HEK293 (cell line): ENCODE data around the gene BEST1.
"Not testable (repeated sequence)": the region's sequence is repeated elsewhere in the genome, so short reads cannot be mapped to it uniquely, and the experiment has no call there.

ENCODE experiments used
- CTCF ChIA-PET: fragments of 350-600 bp; formaldehyde crosslinking; extraction: SDS; loops from one replicate; lab custom pipeline; 2021; ENCODE audit warnings: antibody characterized with exemption; lab: Yijun Ruan, JAX
- POLR2A ChIA-PET: fragments of 300-600 bp; formaldehyde crosslinking; extraction: SDS; loops from one replicate; lab custom pipeline; 2020; ENCODE audit warnings: antibody characterized with exemption, inconsistent platforms; lab: Yijun Ruan, JAX
- H3K27ac ChIP-seq: fragments of 200-500 bp; sonication (Bioruptor generic); 2 replicates; pipeline ENCODE4 v1.5.1; 2014; ENCODE audit warnings: low read depth, low read length, control low read depth, inconsistent platforms; ENCODE audit errors: extremely low read depth
- H3K36me3 ChIP-seq, 2 experiments: fragments of 200-500 bp in 1 of 2; sonication (Bioruptor generic) in 1 of 2; 1 replicate in 1 of 2; 2 replicates in 1 of 2; pipeline ENCODE4 v1.5.1; 2014 to 2017; ENCODE audit warnings: inconsistent platforms in 2 of 2, low read length in 2 of 2; ENCODE audit not compliant: control insufficient read depth in 2 of 2, insufficient read depth in 1 of 2
- H3K4me1 ChIP-seq: fragments of 200-500 bp; sonication (Bioruptor generic); 2 replicates; pipeline ENCODE4 v1.5.1; 2014; ENCODE audit warnings: mild to moderate bottlenecking, low read length, inconsistent platforms; ENCODE audit not compliant: control insufficient read depth, insufficient read depth
- H3K4me3 ChIP-seq: 2 replicates; pipeline ENCODE4 v1.5.1; 2011; ENCODE audit warnings: low read depth, mild to moderate bottlenecking, control low read depth, low read length, moderate library complexity
- H3K9me3 ChIP-seq: fragments of 200-500 bp; sonication (Bioruptor generic); 2 replicates; pipeline ENCODE4 v1.5.1; 2014; ENCODE audit warnings: low read depth, low read length, inconsistent platforms; ENCODE audit not compliant: control insufficient read depth, insufficient read depth
- ATF2 ChIP-seq: fragments of 450-650 bp; formaldehyde crosslinking; IDR thresholded peaks from 2 replicates; pipeline ENCODE4 v1.5.1; 2016; ENCODE audit warnings: missing biosample characterization, missing genetic modification characterization, low read depth
- KLF7 ChIP-seq: fragments of 450-650 bp; formaldehyde crosslinking; IDR thresholded peaks from 2 replicates; pipeline ENCODE4 v1.5.1; 2016; ENCODE audit warnings: missing biosample characterization, missing genetic modification characterization, borderline replicate concordance
- REST ChIP-seq: fragments of 450-650 bp; formaldehyde crosslinking; IDR thresholded peaks from 2 replicates; pipeline ENCODE4 v1.5.1; 2016; ENCODE audit warnings: missing biosample characterization, missing genetic modification characterization
- SCRT2 ChIP-seq: fragments of 450-650 bp; formaldehyde crosslinking; IDR thresholded peaks from 2 replicates; pipeline ENCODE4 v1.5.1; 2016; ENCODE audit warnings: missing biosample characterization, missing genetic modification characterization
- YY2 ChIP-seq: fragments of 450-650 bp; formaldehyde crosslinking; IDR thresholded peaks from 2 replicates; pipeline ENCODE4 v1.5.1; 2016; ENCODE audit warnings: missing biosample characterization, missing genetic modification characterization
- ZBTB48 ChIP-seq: fragments of 450-650 bp; formaldehyde crosslinking; IDR thresholded peaks from 2 replicates; pipeline ENCODE4 v1.5.1; 2016; ENCODE audit warnings: missing biosample characterization, missing genetic modification characterization
- ZIC2 ChIP-seq: fragments of 450-650 bp; formaldehyde crosslinking; IDR thresholded peaks from 2 replicates; pipeline ENCODE4 v1.5.1; 2016; ENCODE audit warnings: missing biosample characterization, missing genetic modification characterization
- ZNF121 ChIP-seq: fragments of 450-650 bp; formaldehyde crosslinking; IDR thresholded peaks from 2 replicates; pipeline ENCODE4 v1.5.1; 2016; ENCODE audit warnings: missing biosample characterization, missing genetic modification characterization
- ZNF19 ChIP-seq: fragments of 450-650 bp; formaldehyde crosslinking; IDR thresholded peaks from 2 replicates; pipeline ENCODE4; 2016; ENCODE audit warnings: missing biosample characterization, missing genetic modification characterization, low read depth
- ZNF239 ChIP-seq: fragments of 450-650 bp; formaldehyde crosslinking; IDR thresholded peaks from 2 replicates; pipeline ENCODE4 v1.5.1; 2016; ENCODE audit warnings: missing biosample characterization, missing genetic modification characterization
- ZNF394 ChIP-seq: fragments of 450-650 bp; formaldehyde crosslinking; IDR thresholded peaks from 2 replicates; pipeline ENCODE4 v1.5.1; 2016; ENCODE audit warnings: missing biosample characterization, missing genetic modification characterization, mild to moderate bottlenecking, moderate library complexity, borderline replicate concordance
- ZNF561 ChIP-seq: fragments of 450-650 bp; IDR thresholded peaks from 2 replicates; pipeline ENCODE4 v1.5.1; 2018; ENCODE audit warnings: missing biosample characterization, missing genetic modification characterization, borderline replicate concordance
- ZNF624 ChIP-seq: fragments of 450-650 bp; formaldehyde crosslinking; IDR thresholded peaks from 2 replicates; pipeline ENCODE4 v1.5.1; 2017; ENCODE audit warnings: missing biosample characterization, missing genetic modification characterization
- ZNF639 ChIP-seq: fragments of 450-650 bp; formaldehyde crosslinking; IDR thresholded peaks from 2 replicates; pipeline ENCODE4 v1.5.1; 2016; ENCODE audit warnings: missing biosample characterization, missing genetic modification characterization
- ZNF776 ChIP-seq: fragments of 450-650 bp; formaldehyde crosslinking; IDR thresholded peaks from 2 replicates; pipeline ENCODE4 v1.5.0; 2017; ENCODE audit warnings: missing biosample characterization, missing genetic modification characterization, borderline replicate concordance
- ZNF792 ChIP-seq: fragments of 450-650 bp; formaldehyde crosslinking; IDR thresholded peaks from 2 replicates; pipeline ENCODE4 v1.5.1; 2016; ENCODE audit warnings: missing biosample characterization, missing genetic modification characterization

Gene BEST1

GRCh38 chr11:62000539-62001446, 50.6 kb downstream of the BEST1 start:
- no peak overlapping the region for H3K4me3 ChIP-seq
- ChIA-PET CTCF (interaction anchor here (0.5 kb wide), 1 partner anchor 38 kb away, joined by 3 read pairs; no protein-coding TSS in a partner anchor), POLR2A (no interaction called here)
- TF ChIP-seq ATF2 (tag by site-specific recombination) (no peak), SCRT2 (tag by site-specific recombination) (peak; percentile 46)
- H3K4me1 ChIP-seq = no peaks in the 10 kb centered on the region
- no peaks in the 10 kb centered on the region for H3K9me3 ChIP-seq
- H3K27ac ChIP-seq = no peak overlapping the region
- H3K36me3 ChIP-seq = no peaks in the 10 kb centered on the region

- Histone ChIP-seq H3K36me3 (no peaks in the 10 kb centered on the region), H3K9me3 (no peaks in the 10 kb centered on the region)
- POLR2A ChIA-PET = no interaction called here
- TF ChIP-seq ZIC2 (tag by site-specific recombination) = 0 out of 2 replicates have a peak, but pooled peaks have one; percentile 21
- TF ChIP-seq ZNF19 (tag by site-specific recombination) = no peak
- TF ChIP-seq, all 188 proteins: peak for 1
- CTCF ChIA-PET = no interaction called here
- H3K4me3 ChIP-seq = no peak overlapping the region
- no peaks in the 10 kb centered on the region for H3K4me1 ChIP-seq
- H3K27ac ChIP-seq = no peak overlapping the region
Measured at GRCh38 chr11:62001450-62002191, 51.5 kb downstream of the BEST1 start.

GRCh38 chr11:62002283-62002682, 52.1 kb downstream of the BEST1 start:
- POLR2A ChIA-PET, H3K36me3 ChIP-seq, H3K4me3 ChIP-seq, CTCF ChIA-PET, H3K27ac ChIP-seq, H3K4me1 ChIP-seq, H3K9me3 ChIP-seq: not testable (repeated sequence)

GRCh38 chr11:62004473-62004872, 54.3 kb downstream of the BEST1 start:
- no peak overlapping the region for H3K4me3 ChIP-seq
- TF ChIP-seq ZNF239 (tag by site-specific recombination) (no peak), ZNF639 (tag by site-specific recombination) (no peak)
- CTCF ChIA-PET = no interaction called here
- H3K36me3 ChIP-seq = no peaks in the 10 kb centered on the region
- no peaks in the 10 kb centered on the region for H3K9me3 ChIP-seq
- H3K4me1 ChIP-seq = no peaks in the 10 kb centered on the region
- POLR2A ChIA-PET = no interaction called here
- no peak overlapping the region for H3K27ac ChIP-seq

- no peaks in the 10 kb centered on the region for H3K4me1 ChIP-seq
- CTCF ChIA-PET = no interaction called here
- no peak for TF ChIP-seq ZNF394 (tag by site-specific recombination)
- TF ChIP-seq ZNF121 (tag by site-specific recombination) = no peak
- no peak for TF ChIP-seq ZBTB48
- no peak for TF ChIP-seq KLF7 (tag by site-specific recombination)
- no peak for TF ChIP-seq ZNF561 (tag by site-specific recombination)
- no peak for TF ChIP-seq ZNF792 (tag by site-specific recombination)
- TF ChIP-seq ZNF776 (tag by site-specific recombination) = no peak
- no peak for TF ChIP-seq REST (tag by site-specific recombination)
- TF ChIP-seq ZNF624 (tag by site-specific recombination) = no peak
- TF ChIP-seq YY2 = no peak
Measured at GRCh38 chr11:62008193-62008592, 58.0 kb downstream of the BEST1 start.

More at GRCh38 chr11:62008193-62008592, 58.0 kb downstream of the BEST1 start:
- no peaks in the 10 kb centered on the region for H3K9me3 ChIP-seq
- no peak overlapping the region for H3K27ac ChIP-seq
- no peaks in the 10 kb centered on the region for H3K36me3 ChIP-seq
- H3K4me3 ChIP-seq = no peak overlapping the region
- POLR2A ChIA-PET = interaction anchor here (0.7 kb wide), 1 partner anchor 37 kb away, joined by 3 read pairs; no protein-coding TSS in a partner anchor
